Keratinocyte (primary cell): ENCODE data around the gene CHCHD6. TPM values are rescaled to one million over a fixed set of nuclear protein-coding genes. Genes with fewer than 3 reads are reported as not detected.

Experiments
- DNase-seq: peaks from one replicate; pipeline ENCODE4 v3.0.0-alpha.2; 2011; ENCODE audit warnings: low read depth, missing footprints, low spot score
- FAIRE-seq: peaks from 2 replicates; lab custom pipeline; 2011; peaks lifted over from hg19 to GRCh38; lab: Jason Lieb, UNC
- H2AFZ ChIP-seq: 2 replicates; pipeline ENCODE4 v1.6.0; 2012; ENCODE audit warnings: low read length, control low read depth, inconsistent platforms; ENCODE audit not compliant: control insufficient read depth
- H3K27ac ChIP-seq: 2 replicates; pipeline ENCODE4 v1.5.1; 2011; ENCODE audit warnings: low read length; ENCODE audit not compliant: control insufficient read depth, insufficient read depth
- H3K27me3 ChIP-seq: 3 replicates; pipeline ENCODE4 v1.6.0; 2011; ENCODE audit warnings: low read length; ENCODE audit not compliant: control insufficient read depth, insufficient read depth; ENCODE audit errors: extremely low read depth
- H3K36me3 ChIP-seq, 2 experiments: 2 replicates in 1 of 2; 3 replicates in 1 of 2; pipeline ENCODE4 v1.5.1; 2011; ENCODE audit warnings: low read length in 2 of 2, mild to moderate bottlenecking in 1 of 2; ENCODE audit not compliant: control insufficient read depth in 2 of 2, insufficient read depth in 2 of 2; ENCODE audit errors: extremely low read depth in 1 of 2
- H3K4me1 ChIP-seq: 3 replicates; pipeline ENCODE4 v1.5.1; 2011; ENCODE audit warnings: low read length; ENCODE audit not compliant: control insufficient read depth, insufficient read depth; ENCODE audit errors: extremely low read depth
- H3K4me2 ChIP-seq: 3 replicates; pipeline ENCODE4 v1.6.0; 2011; ENCODE audit warnings: low read depth, low read length; ENCODE audit not compliant: control insufficient read depth, insufficient read depth; ENCODE audit errors: extremely low read depth
- H3K4me3 ChIP-seq, 3 experiments: fragments of 200-600 bp in 1 of 3; sonication (generic) in 1 of 3; 2 replicates in 2 of 3; 3 replicates in 1 of 3; pipeline ENCODE4 v1.5.1; 2011 to 2016; ENCODE audit warnings: low read length in 3 of 3, mild to moderate bottlenecking in 3 of 3, control low read depth in 2 of 3, inconsistent platforms in 1 of 3, low read depth in 1 of 3, mixed read lengths in 1 of 3, mixed run types in 1 of 3, moderate library complexity in 1 of 3; ENCODE audit not compliant: control insufficient read depth in 2 of 3, insufficient read depth in 2 of 3; ENCODE audit errors: extremely low read depth in 1 of 3
- H3K79me2 ChIP-seq: 2 replicates; pipeline ENCODE4 v1.6.0; 2012; ENCODE audit warnings: low read length; ENCODE audit not compliant: control insufficient read depth, insufficient read depth
- H3K9ac ChIP-seq: 3 replicates; pipeline ENCODE4 v1.6.0; 2011; ENCODE audit warnings: low read length; ENCODE audit not compliant: control insufficient read depth, insufficient read depth; ENCODE audit errors: extremely low read depth
- H3K9me1 ChIP-seq: 3 replicates; pipeline ENCODE4 v1.6.0; 2011; ENCODE audit warnings: low read length; ENCODE audit not compliant: control insufficient read depth, insufficient read depth; ENCODE audit errors: extremely low read depth
- H3K9me3 ChIP-seq: 2 replicates; pipeline ENCODE4 v1.5.1; 2012; ENCODE audit warnings: low read depth, low read length; ENCODE audit not compliant: control insufficient read depth
- H4K20me1 ChIP-seq: 3 replicates; pipeline ENCODE4 v1.6.0; 2011; ENCODE audit warnings: low read length; ENCODE audit not compliant: control insufficient read depth, insufficient read depth; ENCODE audit errors: extremely low read depth
- EZH2 ChIP-seq: IDR thresholded peaks from one replicate; pipeline ENCODE4 v1.6.1; 2012; ENCODE audit warnings: inconsistent platforms, mild to moderate bottlenecking, low read length, moderate library complexity
- dilution Hi-C: fragments of 300-500 bp; cut with MboI; formaldehyde crosslinking; loops from one replicate; pipeline ENCODE4 v1.7.0; 2020; ENCODE audit warnings: low sequenced_read_pairs; ENCODE audit not compliant: extremely low pct_ligation_motif_present
- polyA plus RNA-seq, 5 experiments: library from polyadenylated mRNA; depleted of rRNA in 3 of 5; stranded (reverse) in 3 of 5; stranded (forward) in 1 of 5; unstranded in 1 of 5; fragments of >200 nt; gene quantifications; 1 replicate in 1 of 5; 2 replicates in 3 of 5; 3 replicates in 1 of 5; pipeline versions ENCODE4 v1.2.1 to v1.2.3, GENCODE V29; 2011 to 2012; ENCODE audit warnings: missing spikeins in 2 of 5, low read depth in 1 of 5, low replicate concordance in 1 of 5
- TF ChIP-seq, protein P1 (sequence below), 3 experiments: IDR thresholded peaks in 1 of 3; conservative IDR thresholded peaks in 1 of 3; optimal IDR thresholded peaks in 1 of 3; 2 replicates in 2 of 3; 3 replicates in 1 of 3; pipeline versions ENCODE3 to v1.5.1; 2011; ENCODE audit warnings: low read length in 3 of 3, mild to moderate bottlenecking in 3 of 3, moderate library complexity in 2 of 3, control low read depth in 1 of 3, inconsistent platforms in 1 of 3; ENCODE audit not compliant: insufficient read depth in 2 of 3; ENCODE audit errors: extremely low read depth in 1 of 3

Gene CHCHD6
- polyA plus RNA-seq, 1 donor (not counting 4 experiments of a cell fraction or from before 2014, with no cell fraction given), result 21.7 TPM

DNA sequence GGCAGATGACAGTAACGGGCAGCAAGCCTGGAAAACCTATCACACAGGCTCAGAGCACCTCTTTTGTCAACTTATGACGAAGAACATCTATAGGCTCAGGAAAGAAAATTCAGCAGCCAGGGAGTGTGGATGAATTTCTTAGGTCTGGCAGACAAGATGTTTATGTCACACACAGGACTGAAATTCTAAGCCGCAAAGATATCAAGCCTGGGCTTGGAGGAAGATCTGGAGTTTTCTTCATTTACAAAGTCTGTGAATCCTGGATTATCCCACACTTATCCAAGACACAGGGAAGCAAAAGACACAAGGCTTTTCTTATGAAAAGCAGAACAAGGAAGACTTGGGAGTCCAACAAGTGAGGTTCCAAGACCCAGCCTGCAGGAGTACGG is 23.4 kb upstream of the CHCHD6 start:
- dilution Hi-C loops, result no loop called here
- Histone ChIP-seq H3K4me3 (no peak overlapping the region), H3K9me3 (no peaks in the 10 kb centered on the region), H3K27me3 (peaks cover 15% of the 10 kb centered on the region), H3K79me2 (no peaks in the 10 kb centered on the region), H3K4me2 (no peak overlapping the region), H2AFZ (no peak overlapping the region), H3K27ac (no peak overlapping the region), H3K4me1 (no peaks in the 10 kb centered on the region), H3K36me3 (no peaks in the 10 kb centered on the region), H3K9me1 (no peaks in the 10 kb centered on the region), H3K9ac (no peak overlapping the region), H4K20me1 (no peaks in the 10 kb centered on the region)
- DNase-seq, result no peak
- TF ChIP-seq, protein P1, sequence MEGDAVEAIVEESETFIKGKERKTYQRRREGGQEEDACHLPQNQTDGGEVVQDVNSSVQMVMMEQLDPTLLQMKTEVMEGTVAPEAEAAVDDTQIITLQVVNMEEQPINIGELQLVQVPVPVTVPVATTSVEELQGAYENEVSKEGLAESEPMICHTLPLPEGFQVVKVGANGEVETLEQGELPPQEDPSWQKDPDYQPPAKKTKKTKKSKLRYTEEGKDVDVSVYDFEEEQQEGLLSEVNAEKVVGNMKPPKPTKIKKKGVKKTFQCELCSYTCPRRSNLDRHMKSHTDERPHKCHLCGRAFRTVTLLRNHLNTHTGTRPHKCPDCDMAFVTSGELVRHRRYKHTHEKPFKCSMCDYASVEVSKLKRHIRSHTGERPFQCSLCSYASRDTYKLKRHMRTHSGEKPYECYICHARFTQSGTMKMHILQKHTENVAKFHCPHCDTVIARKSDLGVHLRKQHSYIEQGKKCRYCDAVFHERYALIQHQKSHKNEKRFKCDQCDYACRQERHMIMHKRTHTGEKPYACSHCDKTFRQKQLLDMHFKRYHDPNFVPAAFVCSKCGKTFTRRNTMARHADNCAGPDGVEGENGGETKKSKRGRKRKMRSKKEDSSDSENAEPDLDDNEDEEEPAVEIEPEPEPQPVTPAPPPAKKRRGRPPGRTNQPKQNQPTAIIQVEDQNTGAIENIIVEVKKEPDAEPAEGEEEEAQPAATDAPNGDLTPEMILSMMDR (optimal IDR thresholded peaks at IDR 0.05 in 1 of 3, IDR thresholded peaks at IDR 0.05 in 1 of 3, conservative IDR thresholded peaks at IDR 0.05 in 1 of 3; ENCODE audit: extremely low read depth in 1 of 3, insufficient read depth in 2 of 3, low read length in 3 of 3), result no peak
- no peak for FAIRE-seq

DNA sequence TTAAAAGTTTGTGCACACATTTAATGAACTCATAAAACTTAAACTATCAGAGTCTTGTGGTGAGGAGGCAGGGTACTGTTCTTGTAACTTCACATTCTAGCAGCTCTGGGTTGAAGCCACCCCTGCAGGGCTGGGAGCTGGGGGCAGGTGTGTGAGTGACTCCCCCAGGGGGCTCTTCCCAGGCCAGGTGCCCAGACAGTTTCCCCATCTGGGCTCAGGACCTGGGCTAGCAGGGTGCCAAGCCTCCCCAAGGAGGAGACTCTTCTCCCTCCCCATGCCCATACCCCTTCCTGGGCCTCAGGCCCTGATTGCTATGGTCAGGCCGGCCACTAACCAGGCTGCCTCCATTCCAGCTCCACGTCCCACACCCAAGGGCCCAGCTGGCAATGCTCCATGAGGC is 22.0 kb upstream of the CHCHD6 start:
- FAIRE-seq, result no peak
- no peak for TF ChIP-seq EZH2
- TF ChIP-seq, protein P1 (optimal IDR thresholded peaks at IDR 0.05 in 1 of 3, IDR thresholded peaks at IDR 0.05 in 1 of 3, conservative IDR thresholded peaks at IDR 0.05 in 1 of 3; ENCODE audit: extremely low read depth in 1 of 3, insufficient read depth in 2 of 3, low read length in 3 of 3), result no peak

More for the DNA sequence above, 22.0 kb upstream of the CHCHD6 start:
- H3K27ac ChIP-seq, result no peak overlapping the region
- H3K9me3 ChIP-seq, result no peaks in the 10 kb centered on the region
- no peaks in the 10 kb centered on the region for H3K4me1 ChIP-seq
- H3K9me1 ChIP-seq, result no peaks in the 10 kb centered on the region
- H4K20me1 ChIP-seq, result no peaks in the 10 kb centered on the region
- dilution Hi-C loops, result no loop called here
- no peak overlapping the region for H2AFZ ChIP-seq
- DNase-seq, result no peak
- H3K36me3 ChIP-seq, result no peaks in the 10 kb centered on the region
- H3K9ac ChIP-seq, result no peak overlapping the region
- H3K27me3 ChIP-seq, result peaks cover 11% of the 10 kb centered on the region
- H3K79me2 ChIP-seq, result no peaks in the 10 kb centered on the region
- H3K4me2 ChIP-seq, result no peak overlapping the region
- H3K4me3 ChIP-seq, result no peak overlapping the region
